Activated T-cell treated with anti-CD3 and anti-CD28 coated beads, Interleukin-2, amount 50 U/mL, for 72 hours (primary cell): ENCODE measurements around the gene CEL. TPM values are rescaled to one million over a fixed set of nuclear protein-coding genes. Genes with fewer than 3 reads are reported as not detected.
A peak's percentile ranks its signal among the peaks of the same experiment; 100 is the strongest.

Experiments used
- ATAC-seq, 2 donors: fragments of 150-1000 bp; cut with Tn5 transposase; replicated peaks in 1 of 2; 2 replicates each; pipeline ENCODE4 v1.10.0; 2021; ENCODE audit warnings: moderate library complexity in 2 of 2, mild to moderate bottlenecking in 1 of 2
- DNase-seq, 2 donors: peaks; one replicate each; pipeline ENCODE4 v3.0.0; 2021 to 2022; ENCODE audit warnings: mixed read lengths in 1 of 2
- H3K27ac Mint-ChIP-seq: one replicate; pipeline ENCODE4 v1.8.0; 2022; ENCODE audit warnings: mild to moderate bottlenecking, moderate library complexity, mixed read lengths
- H3K27me3 Mint-ChIP-seq: one replicate; pipeline ENCODE4 v1.8.0; 2022; ENCODE audit warnings: low read depth, mixed read lengths
- H3K36me3 Mint-ChIP-seq, 2 donors: one replicate each; pipeline ENCODE4 v1.8.0; 2022; ENCODE audit warnings: mixed read lengths in 2 of 2, mild to moderate bottlenecking in 1 of 2; ENCODE audit not compliant: insufficient read depth in 2 of 2
- H3K4me1 Mint-ChIP-seq: one replicate; pipeline ENCODE4 v1.8.0; 2022; ENCODE audit warnings: low read depth, mixed read lengths
- H3K4me3 Mint-ChIP-seq, 2 donors: one replicate each; pipeline ENCODE4 v1.8.0; 2022; ENCODE audit warnings: mild to moderate bottlenecking in 2 of 2, mixed read lengths in 2 of 2, moderate library complexity in 2 of 2
- H3K9me3 Mint-ChIP-seq, 2 donors: one replicate each; pipeline ENCODE4 v1.8.0; 2022; ENCODE audit warnings: mixed read lengths in 2 of 2
- total RNA-seq, 2 donors: library from RNA; stranded (reverse); gene quantifications; one replicate each; pipeline ENCODE4 v1.2.3, GENCODE V29; 2022

CEL gene
- total RNA-seq, 2 donors from 2014 or later, result 1.6 to 3.6 TPM

GRCh38 chr9:133099726-133100505, 38.1 kb downstream of the CEL start:
- peaks cover 7 to 12% of the 10 kb centered on the region in 2 donors for H3K9me3 Mint-ChIP-seq
- H3K4me1 Mint-ChIP-seq, result no peaks in the 10 kb centered on the region
- no peaks in the 10 kb centered on the region for H3K27me3 Mint-ChIP-seq
- peaks cover 22 to 47% of the 10 kb centered on the region in 2 donors for H3K36me3 Mint-ChIP-seq
- no peak overlapping the region for H3K27ac Mint-ChIP-seq
- no peak overlapping the region for H3K4me3 Mint-ChIP-seq
- DNase-seq (no peak), ATAC-seq (no peak)

DNA sequence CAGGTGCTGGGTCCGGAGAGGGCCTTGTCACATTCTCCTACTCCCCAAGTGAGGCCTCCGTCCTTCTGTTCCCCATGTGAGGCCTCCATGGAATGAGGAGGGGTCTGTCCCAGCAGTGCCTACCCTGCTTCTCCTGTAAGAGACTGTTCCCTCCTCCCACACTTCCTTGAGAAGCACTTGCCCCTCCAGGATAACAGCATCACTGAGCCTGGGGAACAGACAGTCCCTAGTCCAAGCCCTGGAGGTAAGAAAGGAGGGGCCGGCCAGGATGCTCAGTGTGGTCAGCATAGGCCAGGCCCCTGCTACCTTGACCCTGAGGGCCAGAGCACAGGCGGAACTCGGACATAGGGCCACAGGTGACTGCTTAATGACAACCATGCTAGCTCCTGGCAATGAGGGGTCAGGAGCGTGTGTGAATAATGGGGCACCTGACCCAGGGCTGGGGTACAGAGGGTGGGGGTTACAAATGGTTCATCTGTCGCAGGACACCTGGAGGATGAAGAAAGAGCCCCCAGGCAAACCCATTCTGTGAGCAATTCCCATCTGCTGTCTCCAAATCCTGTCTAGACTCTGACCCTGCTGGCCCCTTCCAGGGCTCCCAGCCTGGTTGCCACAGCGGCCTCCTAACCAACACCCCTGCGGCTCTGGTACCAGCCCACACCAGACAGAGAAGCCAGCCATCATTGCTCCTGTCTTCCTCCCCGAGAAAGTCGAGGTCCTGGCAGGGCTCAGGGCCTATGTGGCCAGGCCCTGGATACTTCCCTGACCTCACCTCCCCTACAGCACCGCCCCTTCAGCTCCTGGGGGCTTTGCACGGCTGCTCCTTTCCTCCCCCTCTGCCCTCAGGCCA, 39.0 kb downstream of the CEL start:
- H3K4me1 Mint-ChIP-seq, result no peaks in the 10 kb centered on the region
- no peak for ATAC-seq
- no peak overlapping the region for H3K27ac Mint-ChIP-seq
- H3K9me3 Mint-ChIP-seq, result peaks cover 7 to 10% of the 10 kb centered on the region in 2 donors
- DNase-seq, result no peak
- H3K36me3 Mint-ChIP-seq, result peaks cover 22 to 43% of the 10 kb centered on the region in 2 donors
- H3K4me3 Mint-ChIP-seq, result no peak overlapping the region
- H3K27me3 Mint-ChIP-seq, result no peaks in the 10 kb centered on the region

DNA sequence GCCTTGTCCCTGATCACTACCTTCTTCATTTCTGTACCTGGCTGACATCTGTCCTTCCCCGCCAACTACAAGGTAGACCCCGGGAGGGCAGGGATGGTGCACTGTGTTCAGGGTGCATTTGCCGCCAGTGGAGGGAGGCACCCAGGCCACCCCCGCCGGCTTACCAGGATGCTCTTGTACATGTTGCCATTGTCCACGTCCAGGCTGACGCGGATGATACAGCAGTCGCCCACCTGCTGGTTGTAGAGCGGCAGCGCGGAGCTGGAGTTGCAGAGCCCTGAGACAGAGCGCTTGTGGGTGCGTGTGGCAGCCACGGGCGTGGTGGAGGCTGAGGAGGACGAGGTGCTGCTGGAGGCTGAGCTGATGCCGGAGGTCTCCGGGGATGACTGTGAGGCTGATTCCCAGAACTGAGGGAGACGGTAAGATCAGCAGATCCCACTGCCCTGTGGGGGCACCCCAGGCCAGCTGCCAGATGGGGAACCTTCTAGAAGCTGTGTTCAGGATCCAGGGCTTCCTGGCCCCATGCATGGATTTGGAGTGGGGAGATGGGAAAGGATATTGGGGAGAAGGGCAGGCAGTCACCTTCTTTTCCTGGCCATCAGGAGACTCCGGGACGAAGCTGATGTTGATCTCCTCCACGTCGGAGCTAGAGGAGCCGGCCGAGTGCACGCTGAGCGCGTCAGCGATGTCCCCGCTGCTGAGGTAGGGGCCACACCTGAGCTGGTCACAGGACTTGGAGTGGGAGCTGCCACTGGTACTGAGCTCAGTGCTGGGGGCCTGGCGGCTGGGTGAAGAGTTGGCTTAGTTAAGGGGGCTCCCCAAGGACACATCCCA, 39.8 kb downstream of the CEL start:
- no peaks in the 10 kb centered on the region for H3K4me1 Mint-ChIP-seq
- ATAC-seq (no peak), DNase-seq (no peak)
- no peak overlapping the region for H3K4me3 Mint-ChIP-seq
- H3K27me3 Mint-ChIP-seq, result no peaks in the 10 kb centered on the region
- H3K27ac Mint-ChIP-seq, result no peak overlapping the region
- peaks cover 14 to 38% of the 10 kb centered on the region in 2 donors for H3K36me3 Mint-ChIP-seq
- peaks cover 0 to 2% of the 10 kb centered on the region in 2 donors for H3K9me3 Mint-ChIP-seq

DNA sequence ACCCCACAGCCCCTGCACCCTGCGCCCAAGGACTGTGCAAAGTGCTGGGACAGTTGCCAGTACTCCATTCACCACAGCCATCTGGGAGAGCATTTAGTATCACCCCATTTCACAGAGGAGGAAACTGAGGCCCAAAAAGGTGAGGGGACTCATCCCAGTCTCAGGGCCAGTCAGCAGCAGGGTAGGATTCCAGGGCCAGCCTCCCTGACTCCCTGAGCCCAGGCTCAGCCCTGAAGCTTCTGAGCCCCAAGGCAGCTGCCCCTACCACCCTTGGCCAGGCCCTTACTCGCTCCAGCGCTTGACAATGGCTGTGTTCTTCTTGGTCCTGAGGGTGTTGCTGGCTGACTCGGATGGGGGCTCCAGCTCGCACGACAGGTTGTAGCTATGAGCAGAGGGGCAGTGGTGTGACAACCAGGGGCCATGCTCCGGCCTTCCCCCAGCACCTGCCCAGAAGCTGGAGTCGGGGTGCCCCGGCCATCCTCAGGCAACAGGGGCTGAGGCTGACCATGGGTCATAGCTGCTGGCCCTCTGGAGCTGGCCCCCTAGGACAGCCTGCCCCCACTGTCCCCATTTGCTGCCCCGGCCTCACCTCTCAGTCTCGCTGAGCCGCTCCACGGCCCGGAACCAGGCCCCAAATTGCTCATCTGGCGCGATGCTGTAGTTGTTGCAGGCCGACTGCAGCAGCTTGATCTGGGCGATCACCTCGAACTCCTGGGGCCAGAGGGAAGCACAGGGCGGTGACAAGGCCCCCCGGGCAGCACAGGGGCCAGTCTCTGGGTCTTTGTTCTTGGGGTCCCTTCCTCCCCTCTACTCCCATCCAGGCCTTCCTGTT, 40.6 kb downstream of the CEL start:
- no peak overlapping the region for H3K4me3 Mint-ChIP-seq
- no peak for ATAC-seq
- no peak overlapping the region for H3K27ac Mint-ChIP-seq
- H3K9me3 Mint-ChIP-seq, result peaks cover 0 to 2% of the 10 kb centered on the region in 2 donors
- H3K36me3 Mint-ChIP-seq, result peaks cover 12 to 34% of the 10 kb centered on the region in 2 donors
- H3K4me1 Mint-ChIP-seq, result no peaks in the 10 kb centered on the region
- DNase-seq, result no peak
- no peaks in the 10 kb centered on the region for H3K27me3 Mint-ChIP-seq

DNA sequence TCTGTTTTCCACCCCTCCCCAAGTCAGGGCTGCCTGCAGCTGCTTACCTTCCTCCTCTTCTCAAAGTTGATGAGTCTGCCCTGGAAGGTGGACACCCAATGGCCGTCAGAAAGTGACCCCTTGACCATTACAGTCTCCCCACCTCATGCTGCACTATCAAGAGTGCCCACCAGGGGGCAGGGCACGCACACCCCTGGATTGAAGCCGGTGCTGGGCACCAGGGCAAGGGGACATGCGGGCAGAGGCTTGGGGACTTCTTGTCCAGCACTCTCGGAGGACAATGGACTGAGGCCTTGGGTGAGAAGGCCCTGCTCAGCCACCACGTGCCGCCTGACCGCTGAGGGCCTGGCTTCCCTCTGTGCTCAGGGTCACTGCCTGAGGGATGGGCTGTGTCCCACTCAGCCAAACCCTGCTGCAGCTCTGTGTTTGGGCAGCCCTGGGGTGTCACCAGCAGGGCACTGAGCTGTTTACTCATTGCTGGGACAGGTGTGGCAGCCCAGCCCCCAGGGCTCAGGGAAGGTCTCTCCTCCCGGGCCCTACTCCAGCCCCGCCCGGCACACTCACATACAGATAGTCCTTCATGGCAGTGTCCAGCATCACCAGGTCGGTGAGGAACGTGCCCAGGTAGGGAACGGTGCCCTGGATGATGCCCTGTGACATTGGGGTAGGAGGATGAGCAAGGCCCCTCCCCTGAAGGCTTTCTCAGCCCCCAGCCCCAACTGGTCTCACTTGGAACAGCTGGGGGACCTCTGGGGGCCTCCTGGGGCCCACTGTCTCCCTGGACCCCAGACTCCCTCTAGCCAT, 41.6 kb downstream of the CEL start:
- Mint-ChIP-seq H3K36me3 (peaks cover 6 to 25% of the 10 kb centered on the region in 2 donors), H3K27me3 (no peaks in the 10 kb centered on the region), H3K4me1 (no peaks in the 10 kb centered on the region), H3K4me3 (no peak overlapping the region), H3K27ac (peak overlapping the region; percentile 66), H3K9me3 (no peaks in the 10 kb centered on the region)
- ATAC-seq, result peak; percentile 60 to 71
- peak; percentile 56 to 75 for DNase-seq

GRCh38 chr9:133103987-133104505, 42.3 kb downstream of the CEL start:
- Mint-ChIP-seq H3K27ac (no peak overlapping the region), H3K9me3 (no peaks in the 10 kb centered on the region), H3K4me3 (no peak overlapping the region), H3K27me3 (no peaks in the 10 kb centered on the region), H3K36me3 (peaks cover 5 to 19% of the 10 kb centered on the region in 2 donors), H3K4me1 (no peaks in the 10 kb centered on the region)
- DNase-seq (no peak), ATAC-seq (no peak)

GRCh38 chr9:133104718-133105460, 43.1 kb downstream of the CEL start:
- no peaks in the 10 kb centered on the region for H3K4me1 Mint-ChIP-seq
- H3K4me3 Mint-ChIP-seq, result no peak overlapping the region
- DNase-seq (no peak), ATAC-seq (no peak)
- H3K27ac Mint-ChIP-seq, result no peak overlapping the region
- H3K36me3 Mint-ChIP-seq, result peaks cover 5 to 25% of the 10 kb centered on the region in 2 donors
- no peaks in the 10 kb centered on the region for H3K9me3 Mint-ChIP-seq
- H3K27me3 Mint-ChIP-seq, result no peaks in the 10 kb centered on the region

DNA sequence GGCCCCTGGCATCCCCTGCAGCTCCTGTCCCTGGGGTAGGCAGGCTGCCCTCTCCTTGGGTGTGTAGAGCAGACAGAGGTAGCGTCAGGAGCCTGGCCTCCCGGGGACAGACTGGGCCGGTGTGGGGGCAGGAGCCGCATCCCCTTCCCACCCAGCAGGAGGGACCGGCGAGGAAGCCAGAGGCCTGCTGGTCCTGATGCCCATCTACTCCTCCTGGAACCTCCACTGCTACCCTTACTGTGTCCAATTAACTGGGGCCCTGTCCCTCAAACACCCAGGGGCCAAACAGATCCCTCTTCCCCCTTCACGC, 43.6 kb downstream of the CEL start:
- Mint-ChIP-seq H3K36me3 (peaks cover 6 to 22% of the 10 kb centered on the region in 2 donors), H3K9me3 (no peaks in the 10 kb centered on the region), H3K27ac (no peak overlapping the region), H3K27me3 (no peaks in the 10 kb centered on the region), H3K4me3 (no peak overlapping the region), H3K4me1 (no peaks in the 10 kb centered on the region)
- no peak for ATAC-seq
- DNase-seq, result no peak

GRCh38 chr9:133106511-133107244, 44.9 kb downstream of the CEL start:
- no peak overlapping the region for H3K4me3 Mint-ChIP-seq
- peaks cover 6 to 16% of the 10 kb centered on the region in 2 donors for H3K36me3 Mint-ChIP-seq

GRCh38 chr9:133107245-133107722, 45.5 kb downstream of the CEL start:
- Mint-ChIP-seq H3K27me3 (no peaks in the 10 kb centered on the region), H3K36me3 (peaks cover 6 to 16% of the 10 kb centered on the region in 2 donors), H3K4me1 (peaks cover 1% of the 10 kb centered on the region), H3K27ac (no peak overlapping the region), H3K9me3 (no peaks in the 10 kb centered on the region), H3K4me3 (no peak overlapping the region)
- DNase-seq (no peak), ATAC-seq (no peak)

More at GRCh38 chr9:133106511-133107244, 44.9 kb downstream of the CEL start:
- no peak for DNase-seq
- Mint-ChIP-seq H3K4me1 (no peaks in the 10 kb centered on the region), H3K27me3 (no peaks in the 10 kb centered on the region), H3K27ac (no peak overlapping the region), H3K9me3 (no peaks in the 10 kb centered on the region)
- ATAC-seq, result no peak
